ENCODE measurements around the gene EFCAB5.

- TF ChIP-seq POLR2A (IDR thresholded peaks at IDR 0.05; ENCODE audit: low read length) (no peak), GATA1 (IDR thresholded peaks at IDR 0.05; ENCODE audit: low read depth, low read length) (no peak)
These were observed 171.8 kb downstream of the EFCAB5 start for GRCh38 chr17:30113213-30113612.

Measured in erythroblast (primary cell).